HEK293 (cell line): ENCODE data around the gene EXOG.
A peak's percentile ranks its signal among the peaks of the same experiment; 100 is the strongest.

ENCODE experiments used
- BCL6B ChIP-seq: fragments of 450-650 bp; formaldehyde crosslinking; IDR thresholded peaks from 2 replicates; pipeline ENCODE4 v1.5.1; 2017; ENCODE audit warnings: missing biosample characterization, missing genetic modification characterization
- EGR2 ChIP-seq: fragments of 450-650 bp; formaldehyde crosslinking; IDR thresholded peaks from 2 replicates; pipeline ENCODE4 v1.5.1; 2016; ENCODE audit warnings: low read depth, missing biosample characterization, missing genetic modification characterization
- GFI1B ChIP-seq: fragments of 450-650 bp; formaldehyde crosslinking; IDR thresholded peaks from 2 replicates; pipeline ENCODE4 v1.5.1; 2016; ENCODE audit warnings: missing biosample characterization, missing genetic modification characterization
- KLF17 ChIP-seq: fragments of 450-650 bp; formaldehyde crosslinking; IDR thresholded peaks from 2 replicates; pipeline ENCODE4 v1.5.1; 2016; ENCODE audit warnings: missing biosample characterization, missing genetic modification characterization
- MYNN ChIP-seq: fragments of 450-650 bp; formaldehyde crosslinking; IDR thresholded peaks from 2 replicates; pipeline ENCODE4 v1.5.1; 2016; ENCODE audit warnings: missing biosample characterization, missing genetic modification characterization, borderline replicate concordance
- PBX3 ChIP-seq: sonication (generic); formaldehyde crosslinking; IDR thresholded peaks from 2 replicates; pipeline ENCODE4 v1.8.1; 2022; ENCODE audit warnings: mild to moderate bottlenecking, moderate library complexity, missing genetic modification reagents
- RBAK ChIP-seq: fragments of 450-650 bp; formaldehyde crosslinking; IDR thresholded peaks from 2 replicates; pipeline ENCODE4 v1.5.1; 2016; ENCODE audit warnings: missing biosample characterization, missing genetic modification characterization
- REST ChIP-seq: fragments of 450-650 bp; formaldehyde crosslinking; IDR thresholded peaks from 2 replicates; pipeline ENCODE4 v1.5.1; 2016; ENCODE audit warnings: missing biosample characterization, missing genetic modification characterization
- SALL2 ChIP-seq: fragments of 450-650 bp; formaldehyde crosslinking; IDR thresholded peaks from 2 replicates; pipeline ENCODE4 v1.5.0; 2017; ENCODE audit warnings: missing biosample characterization, mild to moderate bottlenecking, missing genetic modification characterization, borderline replicate concordance
- ZBTB48 ChIP-seq: fragments of 450-650 bp; formaldehyde crosslinking; IDR thresholded peaks from 2 replicates; pipeline ENCODE4 v1.5.1; 2016; ENCODE audit warnings: missing biosample characterization, missing genetic modification characterization
- ZEB2 ChIP-seq: fragments of 450-650 bp; formaldehyde crosslinking; IDR thresholded peaks from 2 replicates; pipeline ENCODE4 v1.5.1; 2016; ENCODE audit warnings: missing biosample characterization, missing genetic modification characterization
- ZFP37 ChIP-seq: fragments of 450-650 bp; formaldehyde crosslinking; IDR thresholded peaks from 2 replicates; pipeline ENCODE4 v1.5.1; 2016; ENCODE audit warnings: missing biosample characterization, missing genetic modification characterization
- ZNF121 ChIP-seq: fragments of 450-650 bp; formaldehyde crosslinking; IDR thresholded peaks from 2 replicates; pipeline ENCODE4 v1.5.1; 2016; ENCODE audit warnings: missing biosample characterization, missing genetic modification characterization
- ZNF133 ChIP-seq: fragments of 450-650 bp; formaldehyde crosslinking; IDR thresholded peaks from 2 replicates; pipeline ENCODE4 v1.5.1; 2016; ENCODE audit warnings: missing biosample characterization, missing genetic modification characterization
- ZNF138 ChIP-seq: fragments of 450-650 bp; formaldehyde crosslinking; IDR thresholded peaks from 2 replicates; pipeline ENCODE4 v1.5.1; 2016; ENCODE audit warnings: missing biosample characterization, missing genetic modification characterization, borderline replicate concordance
- ZNF16 ChIP-seq: fragments of 450-650 bp; formaldehyde crosslinking; IDR thresholded peaks from 2 replicates; pipeline ENCODE4 v1.5.1; 2016; ENCODE audit warnings: low read depth, missing biosample characterization, missing genetic modification characterization
- ZNF184 ChIP-seq: fragments of 450-650 bp; IDR thresholded peaks from 2 replicates; pipeline ENCODE4 v1.5.1; 2018; ENCODE audit warnings: missing biosample characterization, mild to moderate bottlenecking, missing genetic modification characterization
- ZNF214 ChIP-seq: fragments of 450-650 bp; formaldehyde crosslinking; IDR thresholded peaks from 2 replicates; pipeline ENCODE4 v1.5.1; 2017; ENCODE audit warnings: missing biosample characterization, mild to moderate bottlenecking, missing genetic modification characterization, borderline replicate concordance
- ZNF239 ChIP-seq: fragments of 450-650 bp; formaldehyde crosslinking; IDR thresholded peaks from 2 replicates; pipeline ENCODE4 v1.5.1; 2016; ENCODE audit warnings: missing biosample characterization, missing genetic modification characterization
- ZNF391 ChIP-seq: fragments of 450-650 bp; formaldehyde crosslinking; IDR thresholded peaks from 2 replicates; pipeline ENCODE4 v1.5.1; 2016; ENCODE audit warnings: low read depth, missing biosample characterization, missing genetic modification characterization, borderline replicate concordance
- ZNF423 ChIP-seq: fragments of 450-650 bp; formaldehyde crosslinking; IDR thresholded peaks from 2 replicates; pipeline ENCODE4 v1.5.1; 2016; ENCODE audit warnings: missing biosample characterization, missing genetic modification characterization
- ZNF433 ChIP-seq: fragments of 450-650 bp; formaldehyde crosslinking; IDR thresholded peaks from 2 replicates; pipeline ENCODE4 v1.5.1; 2016; ENCODE audit warnings: missing biosample characterization, missing genetic modification characterization, low read depth
- ZNF529 ChIP-seq: fragments of 450-650 bp; formaldehyde crosslinking; IDR thresholded peaks from 2 replicates; pipeline ENCODE4 v1.5.1; 2017; ENCODE audit warnings: missing genetic modification characterization, missing biosample characterization; ENCODE audit not compliant: insufficient replicate concordance
- ZNF558 ChIP-seq: fragments of 450-650 bp; formaldehyde crosslinking; IDR thresholded peaks from 2 replicates; pipeline ENCODE4 v1.5.1; 2016; ENCODE audit warnings: missing biosample characterization, missing genetic modification characterization
- ZNF571 ChIP-seq: fragments of 450-650 bp; formaldehyde crosslinking; IDR thresholded peaks from 2 replicates; pipeline ENCODE4 v1.5.0; 2017; ENCODE audit warnings: missing biosample characterization, missing genetic modification characterization
- ZNF600 ChIP-seq: fragments of 450-650 bp; formaldehyde crosslinking; IDR thresholded peaks from 2 replicates; pipeline ENCODE4 v1.5.1; 2016; ENCODE audit warnings: missing biosample characterization, missing genetic modification characterization
- ZNF830 ChIP-seq: fragments of 450-650 bp; IDR thresholded peaks from 2 replicates; pipeline ENCODE4 v1.5.0; 2018; ENCODE audit warnings: missing biosample characterization, missing genetic modification characterization, low read depth, mild to moderate bottlenecking, moderate library complexity
- TF ChIP-seq, protein P1 (sequence below): fragments of 450-650 bp; formaldehyde crosslinking; IDR thresholded peaks from 2 replicates; pipeline ENCODE4 v1.5.1; 2016; ENCODE audit warnings: missing biosample characterization, missing genetic modification characterization, borderline replicate concordance

The EXOG gene

GRCh38 chr3:38454884-38455638 is 41.1 kb upstream of the EXOG start (continued):
- TF ChIP-seq ZNF391: no peak
- no peak for TF ChIP-seq BCL6B (tag by site-specific recombination)
- no peak for TF ChIP-seq ZNF571
- TF ChIP-seq ZNF121 (tag by site-specific recombination): no peak
- no peak for TF ChIP-seq ZNF138 (tag by site-specific recombination)
- no peak for TF ChIP-seq ZBTB48 (tag by site-specific recombination)
- no peak for TF ChIP-seq ZNF214 (tag by site-specific recombination)
- TF ChIP-seq GFI1B (tag by site-specific recombination): no peak
- no peak for TF ChIP-seq RBAK (tag by site-specific recombination)
- peak; percentile 60 for TF ChIP-seq EGR2
- no peak for TF ChIP-seq ZNF529 (tag by site-specific recombination)
- no peak for TF ChIP-seq ZNF16
- no peak for TF ChIP-seq ZNF133
- no peak for TF ChIP-seq ZNF184
- TF ChIP-seq KLF17 (tag by site-specific recombination): no peak; the same call in 1 of the 2 replicates
- no peak for TF ChIP-seq SALL2
- no peak for TF ChIP-seq ZEB2 (tag by site-specific recombination)
- no peak for TF ChIP-seq ZNF830 (tag by site-specific recombination)
- TF ChIP-seq ZNF239 (tag by site-specific recombination): no peak
- TF ChIP-seq, protein P1, sequence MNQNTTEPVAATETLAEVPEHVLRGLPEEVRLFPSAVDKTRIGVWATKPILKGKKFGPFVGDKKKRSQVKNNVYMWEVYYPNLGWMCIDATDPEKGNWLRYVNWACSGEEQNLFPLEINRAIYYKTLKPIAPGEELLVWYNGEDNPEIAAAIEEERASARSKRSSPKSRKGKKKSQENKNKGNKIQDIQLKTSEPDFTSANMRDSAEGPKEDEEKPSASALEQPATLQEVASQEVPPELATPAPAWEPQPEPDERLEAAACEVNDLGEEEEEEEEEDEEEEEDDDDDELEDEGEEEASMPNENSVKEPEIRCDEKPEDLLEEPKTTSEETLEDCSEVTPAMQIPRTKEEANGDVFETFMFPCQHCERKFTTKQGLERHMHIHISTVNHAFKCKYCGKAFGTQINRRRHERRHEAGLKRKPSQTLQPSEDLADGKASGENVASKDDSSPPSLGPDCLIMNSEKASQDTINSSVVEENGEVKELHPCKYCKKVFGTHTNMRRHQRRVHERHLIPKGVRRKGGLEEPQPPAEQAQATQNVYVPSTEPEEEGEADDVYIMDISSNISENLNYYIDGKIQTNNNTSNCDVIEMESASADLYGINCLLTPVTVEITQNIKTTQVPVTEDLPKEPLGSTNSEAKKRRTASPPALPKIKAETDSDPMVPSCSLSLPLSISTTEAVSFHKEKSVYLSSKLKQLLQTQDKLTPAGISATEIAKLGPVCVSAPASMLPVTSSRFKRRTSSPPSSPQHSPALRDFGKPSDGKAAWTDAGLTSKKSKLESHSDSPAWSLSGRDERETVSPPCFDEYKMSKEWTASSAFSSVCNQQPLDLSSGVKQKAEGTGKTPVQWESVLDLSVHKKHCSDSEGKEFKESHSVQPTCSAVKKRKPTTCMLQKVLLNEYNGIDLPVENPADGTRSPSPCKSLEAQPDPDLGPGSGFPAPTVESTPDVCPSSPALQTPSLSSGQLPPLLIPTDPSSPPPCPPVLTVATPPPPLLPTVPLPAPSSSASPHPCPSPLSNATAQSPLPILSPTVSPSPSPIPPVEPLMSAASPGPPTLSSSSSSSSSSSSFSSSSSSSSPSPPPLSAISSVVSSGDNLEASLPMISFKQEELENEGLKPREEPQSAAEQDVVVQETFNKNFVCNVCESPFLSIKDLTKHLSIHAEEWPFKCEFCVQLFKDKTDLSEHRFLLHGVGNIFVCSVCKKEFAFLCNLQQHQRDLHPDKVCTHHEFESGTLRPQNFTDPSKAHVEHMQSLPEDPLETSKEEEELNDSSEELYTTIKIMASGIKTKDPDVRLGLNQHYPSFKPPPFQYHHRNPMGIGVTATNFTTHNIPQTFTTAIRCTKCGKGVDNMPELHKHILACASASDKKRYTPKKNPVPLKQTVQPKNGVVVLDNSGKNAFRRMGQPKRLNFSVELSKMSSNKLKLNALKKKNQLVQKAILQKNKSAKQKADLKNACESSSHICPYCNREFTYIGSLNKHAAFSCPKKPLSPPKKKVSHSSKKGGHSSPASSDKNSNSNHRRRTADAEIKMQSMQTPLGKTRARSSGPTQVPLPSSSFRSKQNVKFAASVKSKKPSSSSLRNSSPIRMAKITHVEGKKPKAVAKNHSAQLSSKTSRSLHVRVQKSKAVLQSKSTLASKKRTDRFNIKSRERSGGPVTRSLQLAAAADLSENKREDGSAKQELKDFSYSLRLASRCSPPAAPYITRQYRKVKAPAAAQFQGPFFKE (tag by site-specific recombination): no peak
- no peak for TF ChIP-seq ZNF600 (tag by site-specific recombination)
- no peak for TF ChIP-seq ZNF423
- TF ChIP-seq ZNF558: no peak
- no peak for TF ChIP-seq ZNF433 (tag by site-specific recombination)
- TF ChIP-seq MYNN (tag by site-specific recombination): no peak
- no peak for TF ChIP-seq PBX3 (CRISPR knock-in tag)
- TF ChIP-seq REST (tag by site-specific recombination): no peak
- TF ChIP-seq ZFP37 (tag by site-specific recombination): no peak
